Neural cell (in vitro differentiated cells): Measurements from ENCODE around the gene ARL5A. TPM values are rescaled to one million over a fixed set of nuclear protein-coding genes. Genes with fewer than 3 reads are reported as not detected.

Source experiments
- H2AFZ ChIP-seq: fragments of 200-600, 300-800 bp; sonication (generic), shearing (Covaris generic); 2 replicates; pipeline ENCODE4 v1.6.0; 2014; ENCODE audit warnings: low read depth, mild to moderate bottlenecking, antibody characterized with exemption, low read length, moderate library complexity
- H3F3A ChIP-seq: fragments of 200-600 bp; shearing (Covaris generic); 2 replicates; pipeline ENCODE4 v1.6.1; 2016; ENCODE audit warnings: mild to moderate bottlenecking, moderate library complexity, mixed read lengths, antibody characterized with exemption, low read length; ENCODE audit not compliant: insufficient read depth, poor library complexity, severe bottlenecking
- H3K27ac ChIP-seq: fragments of 200-600, 300-800 bp; sonication (generic), shearing (Covaris generic); 2 replicates; pipeline ENCODE4 v1.5.1; 2014; ENCODE audit warnings: mild to moderate bottlenecking, low read length, moderate library complexity
- H3K27me3 ChIP-seq: fragments of 300-800, 200-600 bp; sonication (generic), shearing (Covaris generic); 2 replicates; pipeline ENCODE4 v1.6.0; 2014; ENCODE audit warnings: mild to moderate bottlenecking, low read depth, low read length, moderate library complexity; ENCODE audit not compliant: insufficient read depth
- H3K36me3 ChIP-seq: fragments of 300-800, 200-600 bp; sonication (generic), shearing (Covaris generic); 2 replicates; pipeline ENCODE4 v1.5.1; 2014; ENCODE audit warnings: mild to moderate bottlenecking, antibody characterized with exemption, low read length, moderate library complexity; ENCODE audit not compliant: insufficient read depth
- H3K4me2 ChIP-seq: fragments of 300-800, 200-600 bp; sonication (generic), shearing (Covaris generic); 2 replicates; pipeline ENCODE4 v1.6.0; 2014; ENCODE audit warnings: mild to moderate bottlenecking, low read length
- H3K4me3 ChIP-seq: fragments of 300-800, 200-600 bp; sonication (generic), shearing (Covaris generic); 2 replicates; pipeline ENCODE4 v1.5.1; 2014; ENCODE audit warnings: mild to moderate bottlenecking, low read length, moderate library complexity
- H3K79me2 ChIP-seq: fragments of 200-600 bp; shearing (Covaris generic); replicated peaks from 2 replicates; pipeline ENCODE4 v1.6.0; 2014; ENCODE audit warnings: mild to moderate bottlenecking, low read length, moderate library complexity; ENCODE audit not compliant: insufficient read depth
- H3K9ac ChIP-seq: fragments of 300-800, 200-600 bp; sonication (generic), shearing (Covaris generic); 2 replicates; pipeline ENCODE4 v1.6.1; 2016; ENCODE audit warnings: mild to moderate bottlenecking, low read length, mixed read lengths
- H3K9me2 ChIP-seq: fragments of 200-600 bp; shearing (Covaris generic); 2 replicates; pipeline ENCODE4 v1.6.1; 2016; ENCODE audit warnings: mild to moderate bottlenecking, low read length, mixed read lengths; ENCODE audit not compliant: insufficient read depth
- H3K9me3 ChIP-seq: fragments of 200-600, 300-800 bp; sonication (generic), shearing (Covaris generic); 2 replicates; pipeline ENCODE4 v1.6.1; 2016; ENCODE audit warnings: mild to moderate bottlenecking, mixed run types, low read length, moderate library complexity, mixed read lengths
- H4K20me1 ChIP-seq: fragments of 200-600 bp; shearing (Covaris generic); 2 replicates; pipeline ENCODE4 v1.6.1; 2016; ENCODE audit warnings: mild to moderate bottlenecking, mixed run types; ENCODE audit not compliant: insufficient read depth
- CTCF ChIP-seq: fragments of 450-650 bp; IDR thresholded peaks from 2 replicates; pipeline ENCODE4 v1.5.1; 2014; ENCODE audit warnings: antibody characterized with exemption, mild to moderate bottlenecking, moderate library complexity; ENCODE audit not compliant: poor library complexity, severe bottlenecking
- EP300 ChIP-seq: fragments of 450-650 bp; conservative IDR thresholded peaks from 2 replicates; pipeline ENCODE4 v1.6.1; 2014; ENCODE audit warnings: antibody characterized with exemption, mild to moderate bottlenecking, moderate library complexity; ENCODE audit not compliant: poor library complexity, severe bottlenecking
- EZH2 ChIP-seq: fragments of 200-600, 300-800 bp; shearing (Covaris generic), sonication (generic); IDR thresholded peaks from 2 replicates; pipeline ENCODE4 v1.6.1; 2014; ENCODE audit warnings: antibody characterized with exemption, low read length, borderline replicate concordance, mild to moderate bottlenecking; ENCODE audit not compliant: insufficient read depth, poor library complexity, severe bottlenecking
- MXI1 ChIP-seq: fragments of 450-650 bp; conservative IDR thresholded peaks from 2 replicates; pipeline ENCODE4 v1.6.1; 2014; ENCODE audit warnings: antibody characterized with exemption, mild to moderate bottlenecking; ENCODE audit not compliant: poor library complexity, severe bottlenecking
- POLR2AphosphoS5 ChIP-seq: IDR thresholded peaks from 2 replicates; pipeline ENCODE4 v1.6.1; 2012
- RAD21 ChIP-seq: fragments of 450-650 bp; conservative IDR thresholded peaks from 2 replicates; pipeline ENCODE4 v1.6.1; 2014; ENCODE audit warnings: antibody characterized with exemption, mild to moderate bottlenecking, moderate library complexity
- REST ChIP-seq: IDR thresholded peaks from 2 replicates; pipeline ENCODE4 v1.6.1; 2012; ENCODE audit warnings: borderline replicate concordance
- SMC3 ChIP-seq: fragments of 450-650 bp; conservative IDR thresholded peaks from 2 replicates; pipeline ENCODE4 v1.6.1; 2014; ENCODE audit warnings: antibody characterized with exemption, mild to moderate bottlenecking, moderate library complexity; ENCODE audit not compliant: poor library complexity
- TAF1 ChIP-seq: IDR thresholded peaks from 2 replicates; pipeline ENCODE4 v1.6.1; 2012; ENCODE audit warnings: low read depth
- polyA plus RNA-seq: library from polyadenylated mRNA; depleted of rRNA; stranded (reverse); fragments of >200 nt; gene quantifications from 2 replicates; pipeline ENCODE4 v1.2.3, GENCODE V29; 2014

The ARL5A gene
- polyA plus RNA-seq, 1 donor from 2014 or later, result 48.5 TPM

GRCh38 chr2:151766437-151767153 is 61.6 kb downstream of the ARL5A start:
- Histone ChIP-seq H3K4me2 (no peak overlapping the region), H3K9me3 (no peaks in the 10 kb centered on the region), H3K27ac (no peak overlapping the region), H4K20me1 (no peaks in the 10 kb centered on the region), H3K9me2 (no peaks in the 10 kb centered on the region), H3K36me3 (no peaks in the 10 kb centered on the region), H3K4me3 (no peak overlapping the region), H3K27me3 (no peaks in the 10 kb centered on the region), H3K9ac (no peak overlapping the region), H3F3A (no peaks in the 10 kb centered on the region), H3K79me2 (no peaks in the 10 kb centered on the region), H2AFZ (no peak overlapping the region)
- TF ChIP-seq TAF1, result no peak
- TF ChIP-seq SMC3, result no peak
- TF ChIP-seq EP300, result no peak

GRCh38 chr2:151765760-151766410 is 62.3 kb downstream of the ARL5A start:
- H4K20me1 ChIP-seq, result no peaks in the 10 kb centered on the region
- H3K27me3 ChIP-seq, result no peaks in the 10 kb centered on the region
- no peak overlapping the region for H3K4me3 ChIP-seq
- H3K27ac ChIP-seq, result no peak overlapping the region
- H3K9ac ChIP-seq, result no peak overlapping the region
- no peaks in the 10 kb centered on the region for H3F3A ChIP-seq
- no peak overlapping the region for H3K4me2 ChIP-seq
- TF ChIP-seq EZH2 (no peak), RAD21 (no peak), MXI1 (no peak), REST (no peak), SMC3 (no peak), POLR2AphosphoS5 (no peak), EP300 (no peak), TAF1 (no peak)
- no peaks in the 10 kb centered on the region for H3K9me3 ChIP-seq
- H3K79me2 ChIP-seq, result no peaks in the 10 kb centered on the region
- no peaks in the 10 kb centered on the region for H3K9me2 ChIP-seq
- H2AFZ ChIP-seq, result no peak overlapping the region
- no peaks in the 10 kb centered on the region for H3K36me3 ChIP-seq

GRCh38 chr2:151762694-151763093 is 65.5 kb downstream of the ARL5A start:
- Histone ChIP-seq H3K9me3 (no peaks in the 10 kb centered on the region), H3K79me2 (no peaks in the 10 kb centered on the region), H3K27me3 (no peaks in the 10 kb centered on the region), H3K27ac (no peak overlapping the region), H3F3A (no peaks in the 10 kb centered on the region), H4K20me1 (no peaks in the 10 kb centered on the region), H3K9me2 (no peaks in the 10 kb centered on the region), H3K36me3 (no peaks in the 10 kb centered on the region), H2AFZ (no peak overlapping the region), H3K4me3 (no peak overlapping the region), H3K4me2 (no peak overlapping the region), H3K9ac (no peak overlapping the region)
- TF ChIP-seq CTCF (no peak), POLR2AphosphoS5 (no peak), EP300 (no peak), EZH2 (no peak), SMC3 (no peak), REST (no peak), RAD21 (no peak), MXI1 (no peak), TAF1 (no peak)
